Stimulated activated naive CD8-positive, alpha-beta T cell treated with anti-CD3 and anti-CD28 coated beads, Interleukin-15, Interleukin-2, amounts not matched to agents 100 ng/mL and 50 ng/mL, for 24 hours (primary cell): ENCODE results near the gene KRT3.

Experiments used
- H3K27ac Mint-ChIP-seq: one replicate; pipeline ENCODE4 v1.8.0; 2021; ENCODE audit warnings: mild to moderate bottlenecking, mixed read lengths
- H3K27me3 Mint-ChIP-seq: one replicate; pipeline ENCODE4 v1.8.0; 2021; ENCODE audit warnings: mixed read lengths
- H3K36me3 Mint-ChIP-seq: one replicate; pipeline ENCODE4 v1.8.0; 2021; ENCODE audit warnings: low read depth, mixed read lengths
- H3K4me1 Mint-ChIP-seq: one replicate; pipeline ENCODE4 v1.8.0; 2021; ENCODE audit warnings: low read depth, mixed read lengths
- H3K4me3 Mint-ChIP-seq: one replicate; pipeline ENCODE4 v1.8.0; 2021; ENCODE audit warnings: mild to moderate bottlenecking, mixed read lengths
- H3K9me3 Mint-ChIP-seq: one replicate; pipeline ENCODE4 v1.8.0; 2021; ENCODE audit warnings: mixed read lengths

Gene KRT3

DNA sequence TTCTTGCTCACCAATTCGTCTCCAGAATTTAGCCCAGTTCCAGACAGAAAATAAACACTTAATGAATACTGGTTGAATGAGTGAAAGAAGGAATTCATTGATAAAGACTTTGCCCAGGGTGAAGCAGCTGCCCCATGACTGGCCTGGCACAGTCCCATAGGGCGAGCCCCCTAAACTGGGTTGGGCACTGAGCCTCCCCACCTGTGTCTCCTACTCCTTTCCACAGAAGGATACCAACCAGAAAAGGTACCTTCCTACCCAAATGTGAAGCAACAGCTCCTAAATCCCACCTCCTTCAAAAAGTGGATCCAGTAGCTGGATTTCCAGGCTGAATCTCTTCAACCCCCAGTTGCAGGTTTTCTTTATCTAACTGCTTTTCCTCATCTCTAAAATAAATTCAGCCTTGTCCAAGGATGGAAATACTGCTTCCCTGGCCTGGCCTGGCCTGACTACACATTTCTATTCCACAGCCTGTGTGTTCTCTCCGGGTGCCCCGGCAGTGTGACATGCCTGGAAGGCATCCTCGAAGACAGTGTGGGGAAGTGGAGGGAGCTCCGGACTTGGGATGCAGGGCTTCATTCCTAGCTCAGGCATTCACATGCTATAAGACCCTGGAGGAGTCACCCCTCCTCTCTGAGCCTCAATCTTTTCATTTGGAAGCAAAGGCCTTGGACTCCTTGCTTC lies 7.6 kb downstream of the KRT3 start:
- Mint-ChIP-seq H3K9me3 (no peaks in the 10 kb centered on the region), H3K4me3 (no peak overlapping the region), H3K27me3 (peaks cover 30% of the 10 kb centered on the region), H3K4me1 (peaks cover 18% of the 10 kb centered on the region), H3K36me3 (no peaks in the 10 kb centered on the region), H3K27ac (no peak overlapping the region)

DNA sequence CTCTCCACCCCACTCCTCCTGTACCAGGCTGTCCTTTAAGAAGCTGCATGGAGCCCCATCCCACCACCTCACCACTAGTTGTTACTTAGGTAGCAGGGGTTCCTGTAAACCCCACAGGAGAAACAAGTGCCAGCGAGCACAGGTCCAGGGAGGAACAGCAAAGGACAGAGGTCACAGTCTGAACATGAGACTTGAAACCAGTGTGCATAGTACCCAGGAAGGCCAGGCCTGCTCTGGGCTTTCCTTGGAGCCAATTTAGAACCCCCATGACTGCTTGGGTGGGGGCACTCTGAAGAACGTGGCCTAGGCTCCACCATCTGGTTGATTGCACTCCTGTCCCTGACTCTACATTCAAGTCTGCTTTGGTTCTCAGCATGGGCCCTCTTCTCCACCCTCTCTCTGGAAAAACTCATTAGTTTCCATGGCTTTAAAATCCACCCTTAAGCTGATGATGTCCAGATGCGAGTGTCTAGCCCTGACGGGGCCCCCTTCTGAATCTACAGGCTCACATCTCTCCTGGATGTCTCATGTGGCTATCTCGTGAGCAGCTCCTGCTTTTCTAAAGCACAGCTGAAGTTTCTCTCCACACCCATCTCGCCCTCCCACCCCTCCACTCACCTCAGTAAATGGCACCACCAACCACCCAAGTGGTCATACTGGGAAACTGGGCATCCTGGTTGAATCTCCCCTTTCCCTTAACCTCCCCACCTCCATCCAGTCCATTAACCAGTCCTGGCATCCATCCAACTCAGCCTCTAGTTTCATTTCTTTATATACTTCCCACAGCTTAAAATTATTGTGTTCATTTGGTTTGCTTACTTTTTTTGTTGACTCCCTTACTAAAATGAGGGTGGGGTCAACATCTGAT lies 8.4 kb downstream of the KRT3 start:
- Mint-ChIP-seq H3K27ac (no peak overlapping the region), H3K4me3 (no peak overlapping the region), H3K27me3 (peaks cover 30% of the 10 kb centered on the region), H3K36me3 (no peaks in the 10 kb centered on the region), H3K9me3 (no peaks in the 10 kb centered on the region), H3K4me1 (peaks cover 16% of the 10 kb centered on the region)

DNA sequence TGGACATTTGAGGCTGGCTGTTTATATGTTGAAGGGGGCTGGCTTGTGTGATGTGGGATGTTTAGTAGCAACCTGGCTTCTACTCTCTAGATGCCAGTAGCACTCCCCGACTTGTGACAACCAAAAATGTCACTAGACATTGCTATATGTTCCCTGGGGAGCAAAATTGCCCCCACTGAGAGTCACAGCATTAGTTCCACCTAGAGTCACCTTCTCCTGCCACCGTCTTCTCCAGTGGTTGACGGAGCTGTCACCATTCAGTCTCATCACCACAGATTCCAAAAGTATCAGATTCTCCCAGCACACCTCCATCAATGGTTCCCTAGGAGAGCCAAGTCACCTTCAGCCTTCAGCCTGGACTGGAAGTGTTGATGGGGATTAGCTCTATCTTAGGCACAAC lies 11.0 kb downstream of the KRT3 start:
- Mint-ChIP-seq H3K4me3 (no peak overlapping the region), H3K27me3 (peaks cover 20% of the 10 kb centered on the region)

DNA sequence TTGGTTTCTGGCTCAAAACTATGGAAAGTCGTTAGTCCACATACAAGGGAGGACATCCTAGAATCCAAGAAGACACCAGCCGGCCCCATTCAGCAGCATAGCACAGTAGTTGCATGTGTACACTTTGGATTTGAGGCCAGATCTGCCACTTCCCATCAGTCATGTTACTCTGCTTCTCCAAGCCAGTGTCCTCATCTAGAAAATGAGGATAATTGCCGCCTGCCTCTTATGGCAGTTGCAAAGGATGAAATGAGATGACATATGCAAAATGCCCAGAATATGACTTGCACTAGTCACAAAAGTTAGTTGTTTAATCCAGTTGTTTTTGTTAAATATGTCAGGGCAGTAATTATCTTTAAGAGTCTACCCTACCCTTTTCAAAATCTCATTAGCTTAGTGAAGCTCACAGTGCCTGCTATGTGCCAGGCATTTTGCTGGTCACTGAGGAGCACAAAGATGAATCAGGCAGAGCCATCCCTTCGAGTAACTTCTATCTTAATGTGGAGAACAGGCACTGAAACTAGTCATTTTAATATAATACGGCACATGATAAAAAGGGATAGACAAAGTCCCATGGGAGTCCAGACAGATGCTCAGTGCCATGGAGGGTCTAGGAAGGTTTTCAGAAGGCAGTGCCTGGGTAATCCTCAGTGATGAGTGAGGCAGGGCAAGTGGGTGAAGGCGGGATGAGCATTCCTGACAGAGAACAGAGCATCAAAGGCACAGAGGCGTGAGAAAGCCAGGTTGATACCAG lies 12.2 kb downstream of the KRT3 start:
- Mint-ChIP-seq H3K27ac (no peak overlapping the region), H3K36me3 (no peaks in the 10 kb centered on the region), H3K27me3 (peaks cover 13% of the 10 kb centered on the region), H3K4me1 (no peaks in the 10 kb centered on the region), H3K4me3 (no peak overlapping the region), H3K9me3 (no peaks in the 10 kb centered on the region)

More for the DNA sequence above, 11.0 kb downstream of the KRT3 start:
- H3K36me3 Mint-ChIP-seq, result no peaks in the 10 kb centered on the region
- H3K4me1 Mint-ChIP-seq, result no peaks in the 10 kb centered on the region
- H3K27ac Mint-ChIP-seq, result no peak overlapping the region
- H3K9me3 Mint-ChIP-seq, result no peaks in the 10 kb centered on the region

DNA sequence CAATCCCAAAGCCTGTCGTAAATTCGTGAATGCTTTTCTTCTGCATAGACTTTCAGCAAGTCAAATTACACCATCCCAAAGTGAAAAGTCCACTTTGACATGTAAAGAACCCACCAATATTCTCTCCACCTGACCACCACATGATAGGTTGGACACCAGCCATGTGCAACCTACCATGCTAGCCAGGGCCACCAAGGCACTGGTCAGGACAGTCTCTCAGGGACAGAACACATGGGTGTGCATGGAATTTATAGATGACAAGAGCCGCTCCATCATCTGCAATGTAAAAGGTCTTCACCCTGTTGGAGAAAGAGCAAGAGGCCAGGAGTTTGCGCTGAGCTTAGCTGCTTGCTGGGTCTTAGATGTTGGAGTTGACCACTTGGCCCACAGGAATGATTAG lies 13.4 kb downstream of the KRT3 start:
- Mint-ChIP-seq H3K27ac (no peak overlapping the region), H3K4me3 (no peak overlapping the region)

DNA sequence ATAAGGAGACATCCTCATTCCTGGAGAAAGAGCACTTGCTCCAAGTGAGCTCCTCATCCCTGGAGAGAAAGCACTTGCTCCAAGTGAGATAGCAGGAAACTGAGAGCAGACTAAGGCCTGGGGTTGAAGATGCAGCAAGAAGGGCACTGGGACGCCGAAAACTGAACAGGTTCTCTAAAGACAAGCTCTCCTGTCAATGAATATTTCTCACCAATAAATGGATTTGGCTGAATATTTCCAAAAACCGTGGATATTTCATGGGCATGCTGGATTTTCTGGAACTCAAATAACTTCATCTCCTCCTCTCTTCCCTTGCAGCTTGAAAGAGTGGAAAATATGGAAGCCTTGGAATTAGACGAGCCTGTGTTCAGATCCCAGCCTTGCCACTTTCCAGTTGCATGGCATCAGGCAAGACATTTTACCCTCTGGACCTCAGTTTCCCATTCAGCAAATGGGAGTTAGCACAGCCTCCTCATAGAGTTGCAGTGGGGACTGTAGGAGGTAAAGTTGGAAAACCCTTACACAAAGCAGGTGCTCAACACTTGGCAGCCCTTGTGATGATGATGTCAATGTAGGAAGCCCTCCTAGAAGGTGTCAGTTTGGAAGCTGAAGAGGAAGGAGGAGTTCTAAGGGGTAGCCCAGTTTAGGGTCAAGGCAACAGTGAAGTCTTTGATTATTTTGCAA lies 14.4 kb downstream of the KRT3 start:
- no peak overlapping the region for H3K27ac Mint-ChIP-seq
- no peak overlapping the region for H3K4me3 Mint-ChIP-seq
- H3K9me3 Mint-ChIP-seq, result no peaks in the 10 kb centered on the region
- H3K36me3 Mint-ChIP-seq, result no peaks in the 10 kb centered on the region
- peaks cover 13% of the 10 kb centered on the region for H3K27me3 Mint-ChIP-seq
- no peaks in the 10 kb centered on the region for H3K4me1 Mint-ChIP-seq

More for the DNA sequence above, 13.4 kb downstream of the KRT3 start:
- Mint-ChIP-seq H3K9me3 (no peaks in the 10 kb centered on the region), H3K4me1 (no peaks in the 10 kb centered on the region), H3K27me3 (peaks cover 13% of the 10 kb centered on the region), H3K36me3 (no peaks in the 10 kb centered on the region)

DNA sequence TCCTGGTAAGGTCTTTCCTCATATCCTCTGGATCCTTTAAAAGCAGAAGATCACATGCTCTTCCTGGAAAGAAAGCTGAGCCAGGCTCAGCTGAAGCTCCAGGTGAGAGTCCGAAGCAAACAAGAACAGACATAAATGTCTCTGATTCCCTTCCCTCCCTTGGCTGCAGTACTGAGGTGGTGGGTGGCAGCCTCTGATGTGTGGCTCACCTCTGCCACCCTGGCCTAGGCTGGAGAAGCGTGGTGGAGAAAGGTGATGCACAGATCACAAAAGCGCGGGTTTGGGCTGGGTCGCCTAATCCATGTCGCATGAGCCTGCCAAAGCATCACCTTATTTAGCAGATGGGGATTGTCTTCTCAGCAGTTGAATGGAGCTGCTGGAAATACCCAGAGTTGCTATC lies 16.0 kb downstream of the KRT3 start:
- Mint-ChIP-seq H3K27ac (no peak overlapping the region), H3K27me3 (peaks cover 13% of the 10 kb centered on the region), H3K36me3 (no peaks in the 10 kb centered on the region), H3K4me1 (no peaks in the 10 kb centered on the region), H3K4me3 (no peak overlapping the region), H3K9me3 (no peaks in the 10 kb centered on the region)

DNA sequence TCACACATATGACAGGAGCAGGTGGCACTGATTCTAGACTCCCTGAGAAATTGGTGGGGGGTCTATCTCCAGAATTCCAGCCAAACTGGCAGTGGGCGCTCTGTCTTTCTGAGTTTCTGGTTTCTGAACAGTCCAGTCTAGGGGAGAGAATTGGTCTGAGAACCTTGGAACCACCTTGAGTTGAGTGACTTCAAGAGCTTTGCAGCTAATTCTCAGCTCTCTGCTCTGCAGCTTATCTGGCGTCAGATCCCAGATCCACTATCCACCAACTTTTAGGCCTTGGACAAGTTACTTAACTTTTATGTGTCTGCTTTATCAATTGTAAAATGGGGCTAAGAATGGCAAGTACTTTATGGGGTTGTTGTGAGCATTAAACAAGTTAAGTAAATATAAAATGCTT lies 17.1 kb downstream of the KRT3 start:
- H3K4me3 Mint-ChIP-seq, result no peak overlapping the region
- no peak overlapping the region for H3K27ac Mint-ChIP-seq
- no peaks in the 10 kb centered on the region for H3K9me3 Mint-ChIP-seq
- no peaks in the 10 kb centered on the region for H3K36me3 Mint-ChIP-seq
- peaks cover 10% of the 10 kb centered on the region for H3K27me3 Mint-ChIP-seq
- no peaks in the 10 kb centered on the region for H3K4me1 Mint-ChIP-seq

DNA sequence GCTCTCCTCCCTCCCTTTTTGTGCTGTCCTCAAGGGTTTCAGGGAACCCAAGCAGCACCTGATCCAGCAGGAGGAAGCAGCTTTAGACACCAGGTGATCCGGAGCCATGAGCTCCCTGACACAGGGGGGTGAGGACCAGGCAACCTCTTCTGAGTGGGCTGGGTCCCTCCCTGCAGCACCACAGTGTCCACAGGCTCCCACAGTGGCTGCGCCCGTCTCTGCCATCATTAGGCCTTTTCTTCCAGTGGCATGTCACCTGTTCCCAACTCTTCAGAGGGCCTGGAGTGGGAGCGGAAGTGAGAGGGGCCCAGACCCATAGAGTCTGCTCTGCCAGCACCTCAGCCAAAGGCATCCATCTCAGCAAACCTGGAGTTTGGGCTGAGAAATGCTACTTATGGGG lies 18.4 kb downstream of the KRT3 start:
- no peak overlapping the region for H3K4me3 Mint-ChIP-seq
- no peak overlapping the region for H3K27ac Mint-ChIP-seq
- no peaks in the 10 kb centered on the region for H3K4me1 Mint-ChIP-seq
- peaks cover 9% of the 10 kb centered on the region for H3K27me3 Mint-ChIP-seq
- no peaks in the 10 kb centered on the region for H3K9me3 Mint-ChIP-seq
- H3K36me3 Mint-ChIP-seq, result no peaks in the 10 kb centered on the region

DNA sequence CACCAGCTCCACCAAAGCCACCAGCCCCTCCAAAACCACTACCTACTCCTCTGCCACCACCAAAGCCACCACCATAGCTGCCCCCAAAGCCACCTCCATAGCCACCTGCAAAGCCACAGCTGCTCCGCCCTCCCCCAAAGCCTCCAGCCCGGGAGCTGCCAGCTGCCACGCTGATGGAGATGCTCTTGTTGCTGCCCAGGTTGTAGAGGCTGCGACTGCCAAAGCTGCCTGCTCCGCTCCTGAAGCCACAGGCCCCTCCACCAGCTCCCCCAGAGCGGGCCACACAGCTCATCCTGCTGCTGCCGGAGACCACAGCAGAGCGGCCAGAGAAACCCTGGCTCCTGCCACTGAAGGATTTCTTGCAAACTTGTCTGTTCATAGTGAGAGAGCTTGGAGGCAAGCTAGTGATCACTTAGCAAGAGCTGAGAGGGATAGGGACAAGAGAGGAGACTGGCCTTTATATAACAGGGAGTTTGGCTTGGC lies 19.0 kb downstream of the KRT3 start, which contains the start of gene KRT76:
Gene KRT76, minus strand, starts transcription at position 433 of the 483 bp plus-strand sequence. Its CDS starts 54 bp downstream, at position 379.
- H3K9me3 Mint-ChIP-seq, result no peaks in the 10 kb centered on the region
- peaks cover 9% of the 10 kb centered on the region for H3K27me3 Mint-ChIP-seq
- H3K27ac Mint-ChIP-seq, result no peak within 1 kb of the TSS
- H3K4me1 Mint-ChIP-seq, result no peaks in the 10 kb centered on the region
- no peak within 1 kb of the TSS for H3K4me3 Mint-ChIP-seq
- H3K36me3 Mint-ChIP-seq, result no peaks in the 10 kb centered on the region

DNA sequence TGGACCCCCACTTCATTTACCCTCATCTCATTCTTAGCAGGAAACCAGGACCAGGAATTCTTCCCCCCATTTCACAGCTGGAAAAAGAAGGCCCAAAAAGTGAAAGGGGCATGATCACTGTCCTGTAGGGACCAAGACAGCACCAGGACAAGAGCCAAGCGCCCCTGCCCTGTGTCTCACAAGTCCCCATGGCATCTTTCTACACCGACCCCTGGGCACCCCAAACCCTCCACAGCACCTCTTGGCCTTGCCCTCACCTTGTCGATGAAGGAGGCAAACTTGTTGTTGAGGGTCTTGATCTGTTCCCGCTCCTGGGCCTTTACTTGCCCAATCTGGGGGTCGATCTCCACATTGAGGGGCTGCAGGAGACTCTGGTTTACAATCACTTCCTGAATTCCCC lies 19.5 kb downstream of the KRT3 start:
- Mint-ChIP-seq H3K36me3 (no peaks in the 10 kb centered on the region), H3K9me3 (no peaks in the 10 kb centered on the region), H3K27me3 (peaks cover 9% of the 10 kb centered on the region), H3K4me1 (no peaks in the 10 kb centered on the region), H3K4me3 (no peak overlapping the region), H3K27ac (no peak overlapping the region)

DNA sequence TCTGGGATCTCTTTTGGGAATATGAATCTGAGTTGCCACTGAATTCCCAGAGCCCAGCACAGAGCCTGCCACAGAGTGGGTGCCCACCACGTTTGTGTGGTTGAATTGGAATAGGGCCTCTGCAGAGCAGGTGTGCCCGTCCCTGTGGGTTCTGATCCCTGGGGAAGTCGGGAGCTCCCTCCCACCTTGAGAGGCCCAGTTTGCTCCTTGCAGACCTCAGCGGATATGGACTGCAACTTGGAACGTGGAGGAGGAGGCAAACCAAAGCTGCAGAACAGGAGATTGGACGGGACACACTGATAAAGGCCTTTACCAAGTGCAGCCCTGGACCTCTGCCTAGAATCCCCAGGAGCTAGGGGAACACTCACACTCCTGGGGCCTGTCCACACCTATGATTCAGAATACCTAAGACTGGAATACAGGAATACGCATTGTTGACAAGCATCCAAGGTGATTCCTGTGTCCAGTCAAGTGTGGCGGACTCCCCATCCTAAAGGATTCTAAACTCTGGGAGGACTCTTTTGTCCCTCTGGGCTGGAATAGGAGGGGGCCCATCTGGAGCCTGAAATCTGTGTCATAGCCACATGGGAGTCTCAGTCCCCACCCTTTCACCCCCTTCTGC lies 21.2 kb downstream of the KRT3 start:
- Mint-ChIP-seq H3K4me3 (no peak overlapping the region), H3K9me3 (no peaks in the 10 kb centered on the region), H3K27ac (no peak overlapping the region), H3K27me3 (peaks cover 7% of the 10 kb centered on the region), H3K4me1 (no peaks in the 10 kb centered on the region), H3K36me3 (no peaks in the 10 kb centered on the region)

DNA sequence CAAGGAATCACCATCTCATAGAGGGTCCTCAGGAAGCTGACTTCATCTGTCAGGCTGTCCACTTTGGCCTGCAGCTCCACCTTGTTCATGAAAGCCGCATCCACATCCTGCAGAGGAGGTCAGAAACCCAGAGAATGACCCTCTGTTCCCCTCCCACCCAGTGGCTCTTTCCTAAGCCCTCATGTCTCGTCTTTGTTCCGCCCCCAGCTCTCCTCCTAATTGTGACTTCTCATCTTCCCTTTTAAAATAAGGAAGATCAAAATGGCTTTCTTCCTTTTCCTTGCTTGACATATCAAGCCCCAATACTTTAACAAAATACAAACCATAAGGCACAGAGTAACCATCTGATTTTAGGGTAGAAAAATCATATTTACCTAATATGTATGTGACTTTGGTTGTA lies 23.1 kb downstream of the KRT3 start:
- H3K27ac Mint-ChIP-seq, result no peak overlapping the region
- H3K4me1 Mint-ChIP-seq, result no peaks in the 10 kb centered on the region
- no peaks in the 10 kb centered on the region for H3K9me3 Mint-ChIP-seq
- H3K27me3 Mint-ChIP-seq, result no peaks in the 10 kb centered on the region
- no peak overlapping the region for H3K4me3 Mint-ChIP-seq
- H3K36me3 Mint-ChIP-seq, result no peaks in the 10 kb centered on the region

DNA sequence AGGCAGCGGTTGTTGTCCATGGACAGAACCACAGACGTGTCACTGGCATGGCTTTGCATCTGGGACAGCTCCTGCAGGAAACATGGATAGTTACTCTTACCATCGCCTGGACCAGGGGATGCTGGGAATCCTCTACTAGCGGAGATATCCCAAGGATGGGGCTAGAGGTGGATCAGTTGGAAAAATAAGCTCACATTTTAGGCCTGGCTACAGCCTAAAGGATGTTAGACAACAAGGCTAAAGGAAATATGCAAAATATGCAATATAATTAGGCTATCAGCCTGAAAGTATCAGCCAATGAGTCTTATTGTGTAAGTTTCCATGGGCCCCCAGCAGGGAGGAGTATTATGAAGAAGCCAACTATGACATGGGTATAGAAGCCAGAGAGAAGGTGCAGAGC lies 23.7 kb downstream of the KRT3 start:
- H3K4me3 Mint-ChIP-seq, result no peak overlapping the region
- no peaks in the 10 kb centered on the region for H3K36me3 Mint-ChIP-seq
- H3K27me3 Mint-ChIP-seq, result no peaks in the 10 kb centered on the region
- no peaks in the 10 kb centered on the region for H3K4me1 Mint-ChIP-seq
- no peaks in the 10 kb centered on the region for H3K9me3 Mint-ChIP-seq
- no peak overlapping the region for H3K27ac Mint-ChIP-seq
